PC-3 (cell line): Measurements from ENCODE around the gene PDSS2. TPM values are rescaled to one million over a fixed set of nuclear protein-coding genes. Genes with fewer than 3 reads are reported as not detected.

Source experiments
- ATAC-seq: fragments of 200-7000 bp; cut with Tn5 transposase; 2 replicates; pipeline ENCODE4 v1.9.1; 2020; ENCODE audit warnings: mild to moderate bottlenecking, moderate library complexity
- BruUV-seq: library from RNA; stranded (reverse); fragments of 400-500 nt; replicated peaks from 2 replicates; lab custom pipeline; 2021; lab: Mats Ljungman, UMichigan
- CTCF ChIA-PET: fragments of 300-600 bp; sonication (Branson Sonifier 250); formaldehyde crosslinking; loops from one replicate; lab custom pipeline; 2022; ENCODE audit warnings: antibody characterized with exemption; lab: Charles Lee
- POLR2A ChIA-PET: fragments of 300-600 bp; sonication (Branson Sonifier 250); formaldehyde crosslinking; loops from one replicate; lab custom pipeline; 2022; ENCODE audit warnings: antibody characterized with exemption; ENCODE audit not compliant: unreplicated experiment; lab: Charles Lee
- DNase-seq: peaks from one replicate; pipeline ENCODE4 v3.0.0-alpha.2; 2015
- H2AFZ ChIP-seq: fragments of 300-600 bp; sonication (generic); 2 replicates; pipeline ENCODE4 v1.6.0; 2016; ENCODE audit warnings: antibody characterized with exemption, low read length
- H3F3A ChIP-seq: fragments of 300-600 bp; sonication (generic); one replicate; pipeline ENCODE4 v1.6.0; 2017; ENCODE audit warnings: antibody characterized with exemption, low read length, control low read depth, mild to moderate bottlenecking; ENCODE audit not compliant: unreplicated experiment
- H3K27ac ChIP-seq: fragments of 300-600 bp; sonication (generic); 2 replicates; pipeline ENCODE4 v1.5.1; 2016; ENCODE audit warnings: mild to moderate bottlenecking, low read length
- H3K27me3 ChIP-seq: fragments of 300-600 bp; sonication (generic); 2 replicates; pipeline ENCODE4 v1.6.1; 2016; ENCODE audit warnings: low read length, mixed read lengths
- H3K36me3 ChIP-seq: fragments of 300-600 bp; sonication (generic); 2 replicates; pipeline ENCODE4 v1.6.1; 2016; ENCODE audit warnings: low read depth, mixed run types, low read length, mixed read lengths
- H3K4me1 ChIP-seq: fragments of 300-600 bp; sonication (generic); 2 replicates; pipeline ENCODE4 v1.5.1; 2016; ENCODE audit warnings: low read length; ENCODE audit not compliant: insufficient read depth
- H3K4me2 ChIP-seq: fragments of 300-600 bp; sonication (generic); 2 replicates; pipeline ENCODE4 v1.6.0; 2016; ENCODE audit warnings: low read length
- H3K4me3 ChIP-seq: fragments of 300-600 bp; sonication (generic); 2 replicates; pipeline ENCODE4 v1.5.1; 2016; ENCODE audit warnings: mild to moderate bottlenecking, low read length, mixed read lengths
- H3K79me2 ChIP-seq: fragments of 300-600 bp; sonication (generic); 2 replicates; pipeline ENCODE4 v1.6.1; 2017; ENCODE audit warnings: low read length, mixed read lengths
- H3K9ac ChIP-seq: fragments of 300-600 bp; sonication (generic); 2 replicates; pipeline ENCODE4 v1.6.0; 2016; ENCODE audit warnings: mild to moderate bottlenecking, low read length
- H3K9me2 ChIP-seq: fragments of 300-600 bp; sonication (generic); replicated peaks from 2 replicates; pipeline ENCODE4 v1.6.1; 2016; ENCODE audit warnings: mixed run types, low read length, mixed read lengths
- H3K9me3 ChIP-seq: fragments of 300-600 bp; sonication (generic); 2 replicates; pipeline ENCODE4 v1.6.1; 2016; ENCODE audit warnings: low read length, mixed read lengths
- H4K20me1 ChIP-seq: fragments of 300-600 bp; sonication (generic); 2 replicates; pipeline ENCODE4 v1.6.1; 2016; ENCODE audit warnings: low read length, mixed read lengths
- CTCF ChIP-seq: fragments of 300-600 bp; sonication (generic); conservative IDR thresholded peaks from 2 replicates; pipeline ENCODE4 v1.5.1; 2017; ENCODE audit warnings: antibody characterized with exemption, low read depth, mild to moderate bottlenecking, low read length
- EZH2 ChIP-seq: fragments of 300-600 bp; sonication (generic); IDR thresholded peaks from one replicate; pipeline ENCODE4 v1.6.1; 2017; ENCODE audit warnings: antibody characterized with exemption, mild to moderate bottlenecking, low read length; ENCODE audit not compliant: unreplicated experiment
- EZH2phosphoT487 ChIP-seq: fragments of 300-600 bp; sonication (generic); IDR thresholded peaks from 2 replicates; pipeline ENCODE4 v1.6.1; 2018; ENCODE audit warnings: mild to moderate bottlenecking, antibody characterized with exemption, low read length, borderline replicate concordance
- intact Hi-C: fragments of 100-400 bp; cut with micrococcal nuclease; formaldehyde crosslinking; loops from 2 replicates; pipeline ENCODE4 v1.9.0; 2023
- total RNA-seq: library from RNA; depleted of rRNA; stranded (reverse); fragments of >200 nt; gene quantifications from 2 replicates; pipeline ENCODE4 v1.2.3, GENCODE V29; 2014

PDSS2 gene
- total RNA-seq, 1 experiment from 2014 or later = 6.6 TPM

- Histone ChIP-seq H4K20me1 (no peaks in the 10 kb centered on the region), H3K27me3 (no peaks in the 10 kb centered on the region), H3K4me1 (no peaks in the 10 kb centered on the region), H3K9me2 (no peaks in the 10 kb centered on the region), H3K79me2 (no peaks in the 10 kb centered on the region), H3K4me3 (no peak overlapping the region), H3K36me3 (no peaks in the 10 kb centered on the region; the same call in 1 of the 2 replicates), H2AFZ (no peak overlapping the region), H3K9me3 (no peaks in the 10 kb centered on the region), H3F3A (no peaks in the 10 kb centered on the region), H3K27ac (no peak overlapping the region), H3K4me2 (no peak overlapping the region), H3K9ac (no peak overlapping the region)
- ATAC-seq = no peak
- POLR2A ChIA-PET = no interaction called here
- TF ChIP-seq EZH2 (no peak), EZH2phosphoT487 (no peak), CTCF (no peak)
- no TSS peak for BruUV-seq
- CTCF ChIA-PET = no interaction called here
- no peak for DNase-seq
- intact Hi-C loops = no loop called here
Observed at GRCh38 chr6:107447663-107448216, 11.6 kb downstream of the PDSS2 start.

GRCh38 chr6:107444277-107444676 is 15.1 kb downstream of the PDSS2 start:
- DNase-seq (no peak), ATAC-seq (no peak)
- Histone ChIP-seq H4K20me1 (no peaks in the 10 kb centered on the region), H3K36me3 (no peaks in the 10 kb centered on the region; the same call in 1 of the 2 replicates), H3K4me2 (no peak overlapping the region), H3K27ac (no peak overlapping the region), H3K79me2 (no peaks in the 10 kb centered on the region), H3K9me3 (no peaks in the 10 kb centered on the region), H3K9me2 (no peaks in the 10 kb centered on the region), H3K9ac (no peak overlapping the region), H3K4me3 (no peak overlapping the region), H3K4me1 (no peaks in the 10 kb centered on the region), H3K27me3 (no peaks in the 10 kb centered on the region), H3F3A (no peaks in the 10 kb centered on the region), H2AFZ (no peak overlapping the region)
- no TSS peak for BruUV-seq
- intact Hi-C loops = no loop called here
- POLR2A ChIA-PET = interaction anchor here (0.6 kb wide), 1 partner anchor 42 kb away, joined by 4 read pairs; no protein-coding TSS in a partner anchor
- CTCF ChIA-PET = no interaction called here
- no peak for TF ChIP-seq CTCF
- no peak for TF ChIP-seq EZH2

- no peak overlapping the region for H3K4me2 ChIP-seq
- no peaks in the 10 kb centered on the region for H3F3A ChIP-seq
- H3K4me1 ChIP-seq = no peaks in the 10 kb centered on the region
- H3K27ac ChIP-seq = no peak overlapping the region
- intact Hi-C loops = no loop called here
- no peak for TF ChIP-seq EZH2phosphoT487
- no peak for TF ChIP-seq CTCF
- TF ChIP-seq EZH2 = no peak
- H3K36me3 ChIP-seq = no peaks in the 10 kb centered on the region; the same call in 1 of the 2 replicates
- H4K20me1 ChIP-seq = no peaks in the 10 kb centered on the region
- no TSS peak for BruUV-seq
- H3K9me3 ChIP-seq = no peaks in the 10 kb centered on the region
- H3K9me2 ChIP-seq = no peaks in the 10 kb centered on the region
- H2AFZ ChIP-seq = no peak overlapping the region
- DNase-seq = no peak
- no peaks in the 10 kb centered on the region for H3K79me2 ChIP-seq
- H3K4me3 ChIP-seq = no peak overlapping the region
- no peak overlapping the region for H3K9ac ChIP-seq
- POLR2A ChIA-PET = interaction anchor here (0.6 kb wide), 1 partner anchor 43 kb away, joined by 4 read pairs; no protein-coding TSS in a partner anchor
- no peak for ATAC-seq
- CTCF ChIA-PET = no interaction called here
- no peaks in the 10 kb centered on the region for H3K27me3 ChIP-seq
Observed at GRCh38 chr6:107443608-107444267, 15.6 kb downstream of the PDSS2 start.
